ENCODE results near the gene HCRTR1. TPM values are rescaled to one million over a fixed set of nuclear protein-coding genes. Genes with fewer than 3 reads are reported as not detected.

Gene HCRTR1
- total and polyA plus RNA-seq, 8 donors, result 0.14 to 0.24 (median 0.17) TPM; not detected in 4

- no peak overlapping the region for H3K4me3 ChIP-seq
- no peak for DNase-seq
- peaks cover 21 to 23% of the 10 kb centered on the region in 2 donors for H3K4me1 ChIP-seq
- TF ChIP-seq CTCF (IDR thresholded peaks at IDR 0.05), result no peak
- H3K36me3 ChIP-seq, result peaks cover 0 to 49% of the 10 kb centered on the region in 2 donors
- H3K27me3 ChIP-seq, result no peaks in the 10 kb centered on the region
- H3K27ac ChIP-seq, result no peak overlapping the region
- no peak for ATAC-seq
- intact Hi-C loops (cut with DNase I), result no loop called here
- no peaks in the 10 kb centered on the region for H3K9me3 ChIP-seq
Measured at GRCh38 chr1:31624731-31625514, 7.4 kb downstream of the HCRTR1 start.

- ATAC-seq, result no peak
- peak overlapping the region in 1 of 2 donors; percentile 47 for H3K27ac ChIP-seq
- H3K4me1 ChIP-seq, result peaks cover 21 to 23% of the 10 kb centered on the region in 2 donors
- TF ChIP-seq CTCF (IDR thresholded peaks at IDR 0.05), result no peak
- no peaks in the 10 kb centered on the region for H3K9me3 ChIP-seq
- peaks cover 0 to 56% of the 10 kb centered on the region in 2 donors for H3K36me3 ChIP-seq
- DNase-seq, result no peak
- intact Hi-C loops (cut with DNase I), result no loop called here
- H3K27me3 ChIP-seq, result no peaks in the 10 kb centered on the region
- no peak overlapping the region for H3K4me3 ChIP-seq
Measured at GRCh38 chr1:31625561-31626222, 8.2 kb downstream of the HCRTR1 start.

DNA sequence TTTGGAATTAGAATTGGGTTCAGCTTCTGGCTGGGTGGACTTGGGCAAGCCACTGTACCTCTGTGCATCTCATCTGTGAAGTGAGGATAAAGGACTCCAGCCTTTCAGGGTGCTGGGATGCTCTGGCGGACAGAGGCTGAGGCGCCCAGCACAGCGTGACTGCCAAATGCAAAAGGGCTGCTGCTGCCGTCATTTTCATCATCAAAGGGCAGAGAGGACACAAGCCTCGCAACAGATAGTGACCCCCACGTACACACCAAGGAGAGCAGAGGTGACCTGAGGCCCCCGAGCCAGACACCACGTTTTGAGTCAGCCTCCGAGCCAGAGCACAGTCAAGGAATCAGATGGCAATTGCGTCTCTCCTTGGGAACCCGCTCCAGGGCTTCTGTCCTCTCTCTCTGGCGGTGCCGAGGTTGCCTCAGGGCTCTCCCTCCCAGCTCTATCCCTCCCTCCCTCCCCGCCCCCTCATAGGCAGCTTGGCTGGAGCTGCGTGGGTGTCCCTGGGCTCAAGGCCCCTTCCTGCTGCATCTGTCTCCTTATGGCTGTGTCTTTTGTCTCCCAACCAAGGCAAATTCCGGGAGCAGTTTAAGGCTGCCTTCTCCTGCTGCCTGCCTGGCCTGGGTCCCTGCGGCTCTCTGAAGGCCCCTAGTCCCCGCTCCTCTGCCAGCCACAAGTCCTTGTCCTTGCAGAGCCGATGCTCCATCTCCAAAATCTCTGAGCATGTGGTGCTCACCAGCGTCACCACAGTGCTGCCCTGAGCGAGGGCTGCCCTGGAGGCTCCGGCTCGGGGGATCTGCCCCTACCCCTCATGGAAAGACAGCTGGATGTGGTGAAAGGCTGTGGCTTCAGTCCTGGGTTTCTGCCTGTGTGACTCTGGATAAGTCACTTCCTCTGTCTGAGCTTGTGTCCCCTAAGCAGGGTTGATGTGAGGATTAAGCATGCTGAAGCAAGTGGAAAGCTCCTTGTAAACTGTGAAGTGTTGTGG is 9.0 kb downstream of the HCRTR1 start:
- TF ChIP-seq CTCF (IDR thresholded peaks at IDR 0.05), result no peak
- H3K27me3 ChIP-seq, result no peaks in the 10 kb centered on the region
- no peak overlapping the region for H3K4me3 ChIP-seq
- intact Hi-C loops (cut with DNase I), result no loop called here
- peaks cover 21 to 23% of the 10 kb centered on the region in 2 donors for H3K4me1 ChIP-seq
- H3K9me3 ChIP-seq, result no peaks in the 10 kb centered on the region
- H3K36me3 ChIP-seq, result peaks cover 0 to 65% of the 10 kb centered on the region in 2 donors
- ATAC-seq (no peak), DNase-seq (no peak)
- peak overlapping the region in 1 of 2 donors; percentile 47 for H3K27ac ChIP-seq

DNA sequence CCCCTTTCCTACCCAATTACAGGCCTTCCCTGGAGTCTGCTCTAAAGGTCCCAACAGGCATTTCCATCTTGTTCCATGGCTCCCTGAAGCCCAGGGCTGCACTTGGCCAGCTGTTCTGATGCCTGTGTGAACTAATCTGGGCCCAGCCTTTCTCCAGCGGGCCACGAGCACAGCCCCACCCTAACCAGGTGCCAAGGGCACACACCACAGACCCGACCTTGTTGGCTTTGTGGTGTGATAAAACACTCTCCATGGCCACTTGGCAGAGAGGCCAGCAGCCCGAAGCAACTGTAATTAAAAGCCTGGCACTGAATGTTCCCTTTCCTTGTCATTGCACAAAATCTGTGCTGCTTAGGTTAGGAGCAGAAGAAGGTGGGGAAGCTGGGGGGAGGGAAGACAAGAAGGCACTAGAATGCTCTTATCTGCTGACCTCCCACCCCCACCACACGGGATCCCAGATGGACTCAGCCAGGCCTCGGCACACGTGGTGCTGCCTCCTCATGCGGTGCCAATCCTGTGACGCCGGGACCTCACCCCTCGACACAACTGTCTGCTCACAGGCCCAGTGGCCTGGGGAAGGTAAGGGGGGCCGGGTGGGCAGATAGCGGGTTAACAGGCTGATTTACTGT is 9.9 kb downstream of the HCRTR1 start:
- Histone ChIP-seq H3K36me3 (peaks cover 0 to 74% of the 10 kb centered on the region in 2 donors), H3K27ac (peak overlapping the region; percentile 47 to 64), H3K27me3 (no peaks in the 10 kb centered on the region), H3K9me3 (no peaks in the 10 kb centered on the region), H3K4me1 (peaks cover 21 to 23% of the 10 kb centered on the region in 2 donors), H3K4me3 (no peak overlapping the region)
- ATAC-seq, result peak; percentile 74
- no peak for TF ChIP-seq CTCF (IDR thresholded peaks at IDR 0.05)
- DNase-seq, result peak in 2 of 4 donors; percentile 75 to 84
- intact Hi-C loops (cut with DNase I), result no loop called here
